Transverse colon (tissue), 4 donors: Measurements from ENCODE around the gene MED29. TPM values are rescaled to one million over a fixed set of nuclear protein-coding genes. Genes with fewer than 3 reads are reported as not detected.
A peak's percentile ranks its signal among the peaks of the same experiment; 100 is the strongest.

Experiments
- DNase-seq: peaks from one replicate; pipeline ENCODE4 v3.0.0-alpha.2; 2019
- H3K27ac ChIP-seq, 4 donors: fragments of 200-600 bp; sonication (generic); 2 replicates each; pipeline ENCODE4 v1.5.1; 2016 to 2018; ENCODE audit warnings: inconsistent platforms in 4 of 4
- H3K27me3 ChIP-seq: fragments of 200-600 bp; sonication (generic); 2 replicates; pipeline ENCODE4 v1.5.1; 2017; ENCODE audit warnings: inconsistent platforms
- H3K36me3 ChIP-seq, 4 donors: fragments of 200-600 bp; sonication (generic); 2 replicates each; pipeline ENCODE4 v1.5.1; 2017 to 2019; ENCODE audit warnings: inconsistent platforms in 4 of 4
- H3K4me1 ChIP-seq, 4 donors: fragments of 200-600 bp; sonication (generic); 2 replicates each; pipeline ENCODE4 v1.5.1; 2017 to 2020; ENCODE audit warnings: inconsistent platforms in 4 of 4
- H3K4me3 ChIP-seq, 4 donors: fragments of 200-600 bp; sonication (generic); 1 replicate in 1 of 4; 2 replicates in 3 of 4; pipeline versions ENCODE4 v1.5.1 to v1.6.1; 2017 to 2019; ENCODE audit warnings: inconsistent platforms in 4 of 4
- H3K9me3 ChIP-seq, 2 donors: fragments of 200-600 bp; sonication (generic); 2 replicates each; pipeline ENCODE4 v1.5.1; 2017 to 2019; ENCODE audit warnings: inconsistent platforms in 2 of 2
- CTCF ChIP-seq, 5 experiments: fragments of 200-600 bp in 3 of 5; fragments of 450-650 bp in 2 of 5; sonication (generic) in 3 of 5; IDR thresholded peaks; 1 replicate in 2 of 5; 2 replicates in 3 of 5; pipeline ENCODE4 v1.5.1; 2016 to 2017; ENCODE audit warnings: antibody characterized with exemption in 5 of 5, inconsistent platforms in 3 of 5, mild to moderate bottlenecking in 2 of 5, moderate library complexity in 1 of 5
- EP300 ChIP-seq: sonication (generic); formaldehyde crosslinking; IDR thresholded peaks from one replicate; pipeline ENCODE4 v1.6.1; 2017; ENCODE audit warnings: antibody characterized with exemption, low read depth
- POLR2A ChIP-seq: fragments of 450-650 bp; IDR thresholded peaks from one replicate; pipeline ENCODE4 v1.6.1; 2016; ENCODE audit warnings: antibody characterized with exemption, mild to moderate bottlenecking, moderate library complexity
- POLR2AphosphoS5 ChIP-seq, 3 donors: sonication (generic); formaldehyde crosslinking; IDR thresholded peaks; one replicate each; pipeline ENCODE4 v1.6.1; 2016; ENCODE audit warnings: antibody characterized with exemption in 3 of 3
- WGBS, 2 donors: methylation state at CpG; one replicate each; pipeline ENCODE4 v1.1.5; 2018; ENCODE audit warnings: low coverage in 1 of 2; 5-methylcytosine and 5-hydroxymethylcytosine counted together
- in situ Hi-C, 4 donors: fragments of 200-750 bp; cut with MboI; loops; one replicate each; pipeline versions ENCODE4 v1.15.0 to v1.15.1; 2017; ENCODE audit warnings: low sequenced_read_pairs in 3 of 4, low pct_ligation_motif_present in 1 of 4, low pct_unique_long_range_greater_than_20kb in 1 of 4
- intact Hi-C: fragments of 100-400 bp; cut with DNase I; formaldehyde crosslinking; loops from one replicate; pipeline ENCODE4 v1.15.1; 2023; ENCODE audit warnings: low total_unique reads
- total RNA-seq, 4 donors: library from RNA; depleted of rRNA; stranded (reverse); fragments of >200 nt; gene quantifications; one replicate each; pipeline ENCODE4 v1.1.0, GENCODE V29; 2016

The MED29 gene
- total RNA-seq, 4 donors from 2014 or later, result 22.8 to 37.4 (median 27.8) TPM

GRCh38 chr19:39436350-39436716 is 45.2 kb downstream of the MED29 start:
- DNase-seq, result no peak
- Histone ChIP-seq H3K36me3 (peaks cover 0 to 26% (median 10%) of the 10 kb centered on the region in 4 donors), H3K27ac (peak overlapping the region; percentile 90 to 97 (median 92)), H3K4me3 (peak overlapping the region; percentile 21 to 99 (median 90)), H3K4me1 (peaks cover 20 to 34% (median 30%) of the 10 kb centered on the region in 4 donors), H3K9me3 (no peaks in the 10 kb centered on the region), H3K27me3 (no peaks in the 10 kb centered on the region)
- intact Hi-C loops, result no loop called here
- TF ChIP-seq CTCF (IDR thresholded peaks at IDR 0.05) (no peak), POLR2A (no peak), EP300 (no peak)
- in situ Hi-C loops, result loop anchor here in 1 of 4 donors (25.0 kb wide), 1 partner anchor 101 kb away; the partner anchor contains the start of genes EID2 and EID2B
- WGBS, 2 donors, result 19% methylated on average over 2 of the region's 2 CpGs; no CpG with 5 or more reads in 1 of the 2 donors

DNA sequence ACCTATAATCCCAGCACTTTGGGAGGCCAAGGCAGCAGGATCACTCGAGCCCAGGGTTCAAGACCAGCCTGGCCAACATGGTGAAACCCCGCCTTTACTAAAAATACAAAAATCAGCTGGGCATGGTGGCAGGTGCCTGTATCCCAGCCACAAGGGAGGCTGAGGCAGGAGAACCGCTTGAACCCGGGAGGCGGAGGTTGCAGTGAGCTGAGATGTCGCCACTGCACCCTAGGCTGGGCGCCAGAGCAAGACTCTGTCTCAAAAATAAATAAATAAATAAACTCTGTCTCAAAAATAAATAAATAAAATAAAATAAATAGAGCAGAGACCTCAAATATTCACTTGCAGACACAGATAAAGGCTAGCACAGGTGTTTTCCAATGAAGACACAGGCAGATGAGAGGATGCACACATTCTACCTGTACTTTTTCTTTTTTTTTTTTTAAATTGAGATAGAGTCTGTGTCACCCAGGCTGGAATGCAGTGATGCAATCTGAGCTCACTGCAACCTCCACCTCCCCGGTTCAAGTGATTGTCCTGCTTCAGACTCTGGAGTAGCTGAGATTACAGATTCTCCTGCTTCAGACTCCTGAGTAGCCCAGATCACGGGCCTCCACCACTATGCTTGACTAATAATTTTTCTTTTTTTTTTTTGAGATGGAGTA is 47.2 kb downstream of the MED29 start:
- intact Hi-C loops, result no loop called here
- H3K4me3 ChIP-seq, result no peak overlapping the region
- in situ Hi-C loops, result loop anchor here in 1 of 4 donors (25.0 kb wide), 1 partner anchor 99 kb away; the partner anchor contains the start of genes EID2 and EID2B
- peaks cover 20 to 32% (median 26%) of the 10 kb centered on the region in 4 donors for H3K4me1 ChIP-seq
- H3K27ac ChIP-seq, result no peak overlapping the region
- 85 to 87% methylated on average over 9 of the region's 9 CpGs for WGBS, 2 donors
- peaks cover 0 to 9% (median 4%) of the 10 kb centered on the region in 4 donors for H3K36me3 ChIP-seq
- no peaks in the 10 kb centered on the region for H3K9me3 ChIP-seq
- DNase-seq, result no peak
- TF ChIP-seq POLR2A (no peak), EP300 (no peak), CTCF (IDR thresholded peaks at IDR 0.05) (no peak), POLR2AphosphoS5 (IDR thresholded peaks at IDR 0.05) (no peak)
- H3K27me3 ChIP-seq, result no peaks in the 10 kb centered on the region

GRCh38 chr19:39444598-39445195 is 53.5 kb downstream of the MED29 start:
- DNase-seq, result no peak
- H3K4me3 ChIP-seq, result peak overlapping the region; percentile 61 to 95 (median 91)
- in situ Hi-C loops, result loop anchor here in 3 of 4 donors (5.0 to 25.0 kb wide), 3 partner anchors 88 to 93 kb away; partner anchors contain the start of genes EID2B (in 3 of the 3) and EID2 (in 1 of the 3)
- no peaks in the 10 kb centered on the region for H3K9me3 ChIP-seq
- H3K27me3 ChIP-seq, result no peaks in the 10 kb centered on the region
- TF ChIP-seq EP300, result no peak
- TF ChIP-seq CTCF (IDR thresholded peaks at IDR 0.05), result no peak
- no peak for TF ChIP-seq POLR2A
- TF ChIP-seq POLR2AphosphoS5 (IDR thresholded peaks at IDR 0.05), result no peak
- no peaks in the 10 kb centered on the region for H3K36me3 ChIP-seq
- peaks cover 13 to 42% (median 26%) of the 10 kb centered on the region in 4 donors for H3K4me1 ChIP-seq
- H3K27ac ChIP-seq, result peak overlapping the region; percentile 88 to 98 (median 96)
- intact Hi-C loops, result no loop called here
- 3 to 6% methylated on average over 12 to 17 of the region's 17 CpGs for WGBS, 2 donors
